Kidney (tissue), 14 donors: ENCODE measurements around the gene NPIPB8. TPM values are rescaled to one million over a fixed set of nuclear protein-coding genes. Genes with fewer than 3 reads are reported as not detected.
"Not testable (repeated sequence)": the region's sequence is repeated elsewhere in the genome, so short reads cannot be mapped to it uniquely, and the experiment has no call there.

ENCODE experiments used
- DNase-seq, 5 donors: peaks; one replicate each; pipeline ENCODE4 v3.0.0-alpha.2; 2013 to 2020
- FAIRE-seq: peaks from 2 replicates; lab custom pipeline; 2012; peaks lifted over from hg19 to GRCh38; lab: Jason Lieb, UNC
- H3K27ac ChIP-seq, 2 donors: one replicate each; pipeline ENCODE4 v1.7.0; 2013; ENCODE audit warnings: low read depth in 2 of 2, low read length in 2 of 2, inconsistent platforms in 1 of 2
- H3K27me3 ChIP-seq: one replicate; pipeline ENCODE4 v1.7.1; 2013; ENCODE audit warnings: low read length, inconsistent platforms; ENCODE audit not compliant: control insufficient read depth, insufficient read depth
- H3K36me3 ChIP-seq, 3 donors: one replicate each; pipeline versions ENCODE4 v1.7.0 to v1.7.1; 2013; ENCODE audit warnings: low read length in 3 of 3, control low read depth in 1 of 3, inconsistent platforms in 1 of 3; ENCODE audit not compliant: insufficient read depth in 3 of 3, control insufficient read depth in 2 of 3
- H3K4me1 ChIP-seq, 3 donors: one replicate each; pipeline versions ENCODE4 v1.7.0 to v1.7.1; 2013; ENCODE audit warnings: low read length in 3 of 3, inconsistent platforms in 1 of 3, low read depth in 1 of 3; ENCODE audit not compliant: control insufficient read depth in 2 of 3, insufficient read depth in 2 of 3
- H3K4me3 ChIP-seq, 3 donors: one replicate each; pipeline versions ENCODE4 v1.7.0 to v1.8.1; 2013; ENCODE audit warnings: low read length in 3 of 3, control low read depth in 1 of 3, inconsistent platforms in 1 of 3
- H3K9ac ChIP-seq, 3 donors: one replicate each; pipeline versions ENCODE4 v1.7.0 to v1.7.1; 2013; ENCODE audit warnings: low read length in 3 of 3, control low read depth in 1 of 3, inconsistent platforms in 1 of 3
- H3K9me3 ChIP-seq, 3 donors: one replicate each; pipeline versions ENCODE4 v1.7.0 to v1.7.1; 2013; ENCODE audit warnings: low read length in 3 of 3, control low read depth in 1 of 3, inconsistent platforms in 1 of 3; ENCODE audit not compliant: control insufficient read depth in 2 of 3, insufficient read depth in 1 of 3
- intact Hi-C: fragments of 100-400 bp; cut with DNase I; formaldehyde crosslinking; loops from one replicate; pipeline ENCODE4 v1.11.1; 2022
- polyA plus RNA-seq: library from polyadenylated mRNA; stranded (reverse); fragments of 350-450 nt; fragmentation: Illumina TruSeq; extraction: RNeasy Lipid Tissue Mini Kit (QIAGEN cat#74804); gene quantifications from one replicate; pipeline ENCODE4 v1.2.3, GENCODE V29; 2014; ENCODE audit warnings: low read depth, low replicate concordance; ENCODE audit not compliant: insufficient read depth
- total RNA-seq: library from RNA; stranded (reverse); fragmentation: NEBNext Ultra II Directional; extraction: Animal tissue kit (Norgen Biotek cat#: 25700); gene quantifications from one replicate; pipeline ENCODE4 v1.2.1, GENCODE V29; 2021
- TF ChIP-seq, protein P1 (sequence below): IDR thresholded peaks from 3 replicates; pipeline ENCODE4 v1.5.1; 2012; ENCODE audit warnings: mild to moderate bottlenecking, moderate library complexity, borderline replicate concordance; ENCODE audit not compliant: insufficient read depth; ENCODE audit errors: extremely low read depth
- donor health status: control.
- donor health status: control.
- donor health status: control.
- donor health status: control.
- donor health status: control.
- donor health status: DM: yes; HTN: yes; CAD: no.
- donor health status: Normal renal cell carcinoma (clear cell type).

Gene NPIPB8
- total and polyA plus RNA-seq, 2 donors from 2014 or later = 2.0 TPM; not detected in 1

DNA sequence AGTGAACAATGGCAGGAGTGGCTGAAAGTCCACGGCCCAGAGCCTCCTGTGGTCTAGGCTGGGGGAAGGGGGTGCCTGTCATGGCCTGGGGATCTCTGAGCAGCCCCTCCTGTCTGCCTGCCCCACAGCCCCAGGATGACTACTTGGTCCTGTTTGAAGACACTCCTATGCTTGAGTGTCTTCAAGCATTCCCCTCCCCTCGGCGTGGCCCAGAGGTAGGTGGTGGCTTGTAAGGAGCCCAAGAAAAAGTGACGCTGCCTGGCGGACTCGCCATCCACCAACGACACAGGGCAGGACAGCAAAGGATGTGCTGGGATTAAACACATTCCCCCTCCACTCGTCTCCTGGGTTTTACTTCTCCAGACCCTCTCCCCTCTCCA, 33.7 kb upstream of the NPIPB8 start:
- Histone ChIP-seq H3K4me3 (no peak overlapping the region), H3K9ac (no peak overlapping the region), H3K27ac (no peak overlapping the region), H3K9me3 (no peaks in the 10 kb centered on the region), H3K27me3 (no peaks in the 10 kb centered on the region), H3K36me3 (no peaks in the 10 kb centered on the region), H3K4me1 (peaks cover 0 to 3% (median under 1%) of the 10 kb centered on the region in 3 donors)
- peak in 1 of 5 donors; percentile 41 for DNase-seq
- intact Hi-C loops = no loop called here
- FAIRE-seq = no peak
- TF ChIP-seq, protein P1, sequence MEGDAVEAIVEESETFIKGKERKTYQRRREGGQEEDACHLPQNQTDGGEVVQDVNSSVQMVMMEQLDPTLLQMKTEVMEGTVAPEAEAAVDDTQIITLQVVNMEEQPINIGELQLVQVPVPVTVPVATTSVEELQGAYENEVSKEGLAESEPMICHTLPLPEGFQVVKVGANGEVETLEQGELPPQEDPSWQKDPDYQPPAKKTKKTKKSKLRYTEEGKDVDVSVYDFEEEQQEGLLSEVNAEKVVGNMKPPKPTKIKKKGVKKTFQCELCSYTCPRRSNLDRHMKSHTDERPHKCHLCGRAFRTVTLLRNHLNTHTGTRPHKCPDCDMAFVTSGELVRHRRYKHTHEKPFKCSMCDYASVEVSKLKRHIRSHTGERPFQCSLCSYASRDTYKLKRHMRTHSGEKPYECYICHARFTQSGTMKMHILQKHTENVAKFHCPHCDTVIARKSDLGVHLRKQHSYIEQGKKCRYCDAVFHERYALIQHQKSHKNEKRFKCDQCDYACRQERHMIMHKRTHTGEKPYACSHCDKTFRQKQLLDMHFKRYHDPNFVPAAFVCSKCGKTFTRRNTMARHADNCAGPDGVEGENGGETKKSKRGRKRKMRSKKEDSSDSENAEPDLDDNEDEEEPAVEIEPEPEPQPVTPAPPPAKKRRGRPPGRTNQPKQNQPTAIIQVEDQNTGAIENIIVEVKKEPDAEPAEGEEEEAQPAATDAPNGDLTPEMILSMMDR = no peak

DNA sequence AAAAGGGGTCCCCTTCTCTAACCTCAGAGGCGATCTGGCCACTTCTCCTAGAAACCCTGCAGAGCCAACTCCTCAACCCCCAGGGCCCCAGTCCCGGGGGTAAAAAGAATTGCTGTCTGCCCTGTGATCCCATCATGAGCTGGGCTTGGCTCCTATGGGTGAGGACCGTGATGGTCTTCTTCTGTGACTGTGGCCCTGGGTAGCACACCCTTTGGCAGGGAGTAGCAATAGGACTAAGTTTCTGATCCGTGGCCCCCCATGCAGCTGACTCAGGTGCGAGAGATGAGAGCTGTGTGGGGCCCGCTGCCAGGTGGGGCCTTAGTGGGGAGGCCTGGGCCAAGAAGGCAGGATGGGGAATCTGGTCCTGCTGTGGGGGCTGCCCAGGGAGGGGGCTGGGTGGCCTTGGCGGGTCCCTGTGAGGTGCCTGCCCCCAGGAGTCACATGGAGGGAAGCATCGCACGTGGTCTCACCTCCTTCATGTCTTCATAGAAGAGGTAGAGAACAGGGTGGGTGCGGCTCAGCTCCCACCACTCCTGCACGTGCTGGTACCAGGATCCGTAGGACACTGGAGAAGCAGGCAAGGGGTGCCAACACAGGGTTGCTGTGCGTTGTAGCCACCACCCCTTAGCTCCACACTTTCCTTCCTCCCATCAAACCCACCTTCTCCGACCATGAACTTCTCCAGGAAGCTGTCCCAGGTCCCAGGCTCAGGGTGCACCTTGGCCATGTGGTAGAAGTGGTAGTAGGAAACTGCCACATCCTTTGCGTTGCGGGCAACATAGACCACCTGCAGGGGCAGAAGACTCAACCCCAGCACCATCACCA, 31.4 kb upstream of the NPIPB8 start:
- intact Hi-C loops = no loop called here
- Histone ChIP-seq H3K9me3 (no peaks in the 10 kb centered on the region), H3K27me3 (no peaks in the 10 kb centered on the region), H3K27ac (no peak overlapping the region), H3K36me3 (no peaks in the 10 kb centered on the region), H3K9ac (no peak overlapping the region), H3K4me3 (no peak overlapping the region), H3K4me1 (peaks cover 0 to 13% (median 10%) of the 10 kb centered on the region in 3 donors)
- no peak for DNase-seq
- TF ChIP-seq, protein P1 = no peak
- FAIRE-seq = no peak

DNA sequence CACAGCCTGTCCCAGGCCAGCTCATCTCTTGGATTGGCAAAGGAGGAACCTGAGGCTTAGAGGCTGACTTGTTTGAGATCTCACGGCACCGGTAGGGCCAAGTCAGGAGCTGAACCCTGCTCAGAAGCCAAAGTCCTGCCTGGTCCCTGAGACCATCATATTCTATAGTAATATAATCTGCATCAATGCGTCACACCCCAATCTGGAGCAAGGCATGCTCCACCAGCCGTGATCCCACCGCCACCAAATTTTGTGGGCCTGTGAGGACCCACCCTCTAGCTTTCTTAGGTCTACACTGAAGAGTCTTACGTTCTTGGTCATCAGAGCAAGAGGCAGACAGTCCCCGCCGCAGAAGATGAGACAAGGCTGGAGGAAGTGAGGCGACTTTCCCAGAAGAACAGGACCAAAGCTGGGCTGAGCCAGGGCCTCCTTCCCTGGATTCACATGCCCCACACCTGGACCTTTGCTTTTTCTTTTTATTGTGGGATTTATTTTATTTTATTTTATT, 30.7 kb upstream of the NPIPB8 start:
- intact Hi-C loops = no loop called here
- H3K27ac ChIP-seq = no peak overlapping the region
- DNase-seq = peak in 1 of 5 donors; percentile 35

DNA sequence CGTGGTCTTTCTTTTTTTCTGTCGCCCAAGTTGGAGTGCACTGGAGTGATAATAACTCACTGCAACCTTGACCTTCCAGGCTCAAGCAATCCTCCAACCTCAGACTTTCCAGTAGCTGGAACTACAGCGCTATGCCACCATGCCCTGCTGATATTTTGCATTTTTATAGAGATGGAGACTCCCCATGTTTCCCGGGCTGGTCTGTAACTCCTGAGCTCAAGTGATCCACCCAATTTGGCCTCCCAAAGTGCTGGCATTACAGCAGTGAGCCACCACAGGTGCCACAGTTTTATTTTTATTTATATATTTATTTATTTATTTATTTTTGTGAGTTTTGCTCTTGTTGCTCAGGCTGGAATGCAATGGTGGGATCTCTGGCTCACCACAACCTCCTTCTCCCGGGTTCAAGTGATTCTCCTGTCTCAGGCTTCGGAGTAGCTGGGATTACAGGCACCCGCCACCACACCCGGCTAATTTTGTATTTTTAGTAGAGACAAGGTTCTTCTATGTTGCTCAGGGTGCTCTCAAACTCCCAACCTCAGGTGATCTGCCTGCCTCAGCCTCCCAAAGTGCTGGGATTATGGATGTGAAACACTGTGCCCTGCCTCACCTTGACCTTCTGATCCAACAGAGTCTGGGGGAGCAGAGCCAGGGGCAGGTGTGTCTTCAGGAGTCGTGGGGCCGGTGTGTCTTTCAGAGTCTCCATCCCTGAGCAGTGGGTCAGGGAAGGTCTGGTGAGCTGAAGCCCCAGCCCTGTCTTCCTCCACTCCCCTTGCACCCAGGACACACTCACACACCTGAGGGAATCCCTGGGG, 30.0 kb upstream of the NPIPB8 start:
- H3K9me3 ChIP-seq, FAIRE-seq, H3K4me3 ChIP-seq, H3K27me3 ChIP-seq, H3K36me3 ChIP-seq, H3K27ac ChIP-seq, H3K9ac ChIP-seq, intact Hi-C loops: not testable (repeated sequence)
- peak in 1 of 5 donors; percentile 8 for DNase-seq
- peaks cover 0 to 13% (median 10%) of the 10 kb centered on the region in 3 donors for H3K4me1 ChIP-seq

More for the DNA sequence above, 30.7 kb upstream of the NPIPB8 start:
- H3K36me3 ChIP-seq = no peaks in the 10 kb centered on the region
- FAIRE-seq = no peak
- no peak overlapping the region for H3K4me3 ChIP-seq
- peaks cover 0 to 13% (median 10%) of the 10 kb centered on the region in 3 donors for H3K4me1 ChIP-seq
- no peaks in the 10 kb centered on the region for H3K27me3 ChIP-seq
- H3K9me3 ChIP-seq = no peaks in the 10 kb centered on the region
- TF ChIP-seq, protein P1 = no peak
- no peak overlapping the region for H3K9ac ChIP-seq

DNA sequence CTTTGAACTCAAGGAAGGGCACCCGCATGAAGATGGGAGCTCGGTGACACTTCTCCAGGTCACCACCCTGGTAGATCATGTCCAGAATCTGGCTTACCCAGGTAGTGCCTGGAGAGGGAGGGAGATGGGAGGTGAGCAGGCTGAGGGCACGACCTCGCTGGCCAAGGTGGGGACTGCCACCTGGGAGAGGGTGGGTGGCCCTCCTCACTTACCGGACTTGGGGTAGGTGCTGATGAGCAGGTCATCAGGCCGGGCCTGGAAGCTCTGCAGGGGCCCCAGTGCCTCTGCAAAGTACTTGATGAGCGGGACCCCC, 29.4 kb upstream of the NPIPB8 start:
- FAIRE-seq, H3K27me3 ChIP-seq, H3K4me3 ChIP-seq, H3K9ac ChIP-seq, H3K36me3 ChIP-seq, H3K9me3 ChIP-seq, intact Hi-C loops, H3K27ac ChIP-seq: not testable (repeated sequence)
- H3K4me1 ChIP-seq = peaks cover 0 to 13% (median 10%) of the 10 kb centered on the region in 3 donors
- peak in 1 of 5 donors; percentile 31 for DNase-seq
